Tibial nerve (tissue), 4 donors: ENCODE measurements around the gene IRX5. TPM values are rescaled to one million over a fixed set of nuclear protein-coding genes. Genes with fewer than 3 reads are reported as not detected.

Source experiments
- DNase-seq, 2 donors: peaks; one replicate each; pipeline ENCODE4 v3.0.0-alpha.2; 2019; ENCODE audit warnings: low spot score in 2 of 2
- H3K27ac ChIP-seq, 4 donors: fragments of 200-600 bp; sonication (generic) in 3 of 4; one replicate each; pipeline ENCODE4 v1.5.1; 2017 to 2019; ENCODE audit warnings: mild to moderate bottlenecking in 1 of 4
- H3K27me3 ChIP-seq, 2 donors: fragments of 200-600 bp; sonication (generic) in 1 of 2; one replicate each; pipeline versions ENCODE4 v1.5.1 to v1.6.0; 2017 to 2019
- H3K36me3 ChIP-seq, 3 donors: fragments of 200-600 bp; sonication (generic); one replicate each; pipeline ENCODE4 v1.5.1; 2018 to 2019
- H3K4me1 ChIP-seq, 4 donors: fragments of 200-600 bp; sonication (generic) in 3 of 4; one replicate each; pipeline ENCODE4 v1.5.1; 2017 to 2019
- H3K4me3 ChIP-seq, 4 donors: fragments of 200-600 bp; sonication (generic) in 3 of 4; one replicate each; pipeline ENCODE4 v1.5.1; 2017 to 2019; ENCODE audit warnings: mild to moderate bottlenecking in 1 of 4, moderate library complexity in 1 of 4
- H3K9me3 ChIP-seq, 4 donors: fragments of 200-600 bp; sonication (generic) in 3 of 4; one replicate each; pipeline ENCODE4 v1.5.1; 2017 to 2019
- CTCF ChIP-seq, 5 experiments: fragments of 200-600 bp in 3 of 5; fragments of 450-650 bp in 2 of 5; sonication (generic) in 3 of 5; IDR thresholded peaks; one replicate each; pipeline ENCODE4 v1.5.1; 2016 to 2019; ENCODE audit warnings: antibody characterized with exemption in 5 of 5, mild to moderate bottlenecking in 3 of 5, moderate library complexity in 2 of 5
- EP300 ChIP-seq, 2 donors: sonication (generic); formaldehyde crosslinking; IDR thresholded peaks; one replicate each; pipeline ENCODE4 v1.6.1; 2017; ENCODE audit warnings: antibody characterized with exemption in 2 of 2, mild to moderate bottlenecking in 1 of 2
- POLR2A ChIP-seq, 2 donors: fragments of 450-650 bp; IDR thresholded peaks; one replicate each; pipeline ENCODE4 v1.6.1; 2017; ENCODE audit warnings: antibody characterized with exemption in 2 of 2, mild to moderate bottlenecking in 2 of 2, moderate library complexity in 2 of 2
- WGBS, 2 donors: methylation state at CpG; one replicate each; pipeline ENCODE4 v1.1.5; 2018; 5-methylcytosine and 5-hydroxymethylcytosine counted together
- total RNA-seq, 4 donors: library from RNA; depleted of rRNA; stranded (reverse); fragments of >200 nt; gene quantifications; one replicate each; pipeline ENCODE4 v1.1.0, GENCODE V29; 2016

IRX5 gene
- total RNA-seq, 4 donors from 2014 or later = not detected

DNA sequence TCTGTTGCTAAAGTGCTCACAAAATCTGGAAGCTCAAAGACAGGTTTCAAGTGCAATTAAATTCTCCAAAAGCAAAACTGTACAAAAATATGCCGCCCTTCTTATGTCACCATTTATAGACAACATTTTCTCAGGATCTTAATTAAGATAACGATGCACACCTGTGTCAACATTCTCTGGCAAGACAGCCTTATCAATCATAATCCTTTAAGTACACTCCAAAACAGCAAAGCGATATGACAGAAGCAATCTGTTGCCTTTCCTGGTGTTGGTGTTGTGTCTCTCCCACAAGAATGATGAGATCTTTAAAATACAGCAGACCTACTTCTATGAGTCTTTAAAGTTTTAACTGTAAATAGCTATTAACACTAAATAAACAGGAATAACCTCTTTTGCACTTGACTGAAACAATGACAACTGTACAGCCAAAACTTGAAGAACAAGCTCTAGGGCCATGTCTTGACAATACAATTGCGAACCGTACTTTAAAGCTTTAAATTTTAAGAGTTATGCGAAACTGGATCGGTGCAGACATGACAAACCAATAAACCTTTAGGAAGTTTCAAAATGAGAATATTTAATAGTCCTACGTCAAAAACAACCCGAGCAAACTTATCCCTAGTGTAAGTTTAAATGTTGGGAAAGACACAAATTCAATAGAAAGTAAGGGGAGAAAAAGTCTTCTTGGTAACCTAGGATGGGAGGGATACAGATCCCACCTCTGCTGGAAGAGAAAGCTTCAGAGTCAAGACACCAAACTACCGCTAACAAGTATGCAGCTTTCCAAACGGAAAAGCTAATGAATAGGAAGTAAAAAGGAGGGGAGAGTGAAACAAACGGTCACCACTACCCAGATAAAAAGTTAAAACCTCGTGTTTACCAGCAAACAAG is 3.3 kb upstream of the IRX5 start:
- H3K27me3 ChIP-seq = peaks cover 7 to 77% of the 10 kb centered on the region in 2 donors

GRCh38 chr16:54928016-54928356 is 2.7 kb upstream of the IRX5 start:
- Histone ChIP-seq H3K27ac (no peak overlapping the region), H3K9me3 (no peaks in the 10 kb centered on the region), H3K4me3 (peak overlapping the region; percentile 16 to 72 (median 35)), H3K4me1 (peaks cover 0 to 47% (median 19%) of the 10 kb centered on the region in 4 donors), H3K27me3 (peaks cover 10 to 81% of the 10 kb centered on the region in 2 donors), H3K36me3 (no peaks in the 10 kb centered on the region)
- WGBS, 2 donors = 4 to 5% methylated on average over 13 of the region's 13 CpGs
- TF ChIP-seq EP300 (IDR thresholded peaks at IDR 0.05) (no peak), CTCF (IDR thresholded peaks at IDR 0.05) (no peak), POLR2A (IDR thresholded peaks at IDR 0.05) (no peak)
- DNase-seq = no peak

More for the DNA sequence above, 3.3 kb upstream of the IRX5 start:
- Histone ChIP-seq H3K4me3 (peak overlapping the region in 3 of 4 donors; percentile 16 to 72 (median 30)), H3K9me3 (no peaks in the 10 kb centered on the region), H3K27ac (no peak overlapping the region), H3K36me3 (no peaks in the 10 kb centered on the region), H3K4me1 (peaks cover 0 to 41% (median 17%) of the 10 kb centered on the region in 4 donors)
- 33 to 36% methylated on average over 13 of the region's 13 CpGs for WGBS, 2 donors
- TF ChIP-seq CTCF (IDR thresholded peaks at IDR 0.05) = no peak
- no peak for TF ChIP-seq POLR2A (IDR thresholded peaks at IDR 0.05)
- TF ChIP-seq EP300 (IDR thresholded peaks at IDR 0.05) = no peak
- no peak for DNase-seq

DNA sequence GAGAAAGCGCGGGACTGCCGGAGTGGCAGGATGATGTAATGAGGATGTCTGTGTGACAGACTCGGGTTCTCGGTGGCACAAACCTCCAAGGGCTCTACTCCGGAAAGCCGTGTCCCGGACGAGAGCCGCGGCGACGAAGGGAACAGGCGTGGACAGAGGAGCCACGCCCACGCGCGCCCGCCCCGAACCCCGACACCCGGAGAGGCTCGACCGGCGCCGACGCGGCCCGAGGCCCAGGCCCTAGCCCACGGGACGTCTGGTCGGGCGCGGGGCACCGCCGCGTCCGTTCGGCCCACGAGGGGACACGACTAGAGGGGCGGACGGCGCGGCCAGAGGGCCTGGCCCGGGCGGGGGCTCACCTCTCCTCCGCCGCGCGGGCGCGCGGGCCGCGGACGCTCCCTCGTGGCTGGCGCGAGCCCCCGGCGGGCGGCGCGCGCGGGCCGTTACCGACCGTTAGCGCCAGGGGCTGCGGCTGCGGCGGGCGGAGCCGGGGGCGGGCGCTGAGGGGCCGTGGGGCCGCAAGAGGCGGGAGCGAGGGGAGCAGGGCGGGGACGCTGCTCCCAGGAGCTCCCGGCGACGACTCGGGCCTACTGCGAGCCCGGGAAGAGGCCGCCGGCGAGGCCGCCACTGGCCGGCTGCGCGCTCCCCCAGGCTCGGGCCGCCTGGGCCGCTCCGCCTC is 2.1 kb upstream of the IRX5 start:
- no peaks in the 10 kb centered on the region for H3K9me3 ChIP-seq
- no peaks in the 10 kb centered on the region for H3K36me3 ChIP-seq
- H3K27ac ChIP-seq = peak overlapping the region in 1 of 4 donors; percentile 64
- H3K4me1 ChIP-seq = peaks cover 0 to 52% (median 19%) of the 10 kb centered on the region in 4 donors
- 1 to 2% methylated on average over 29 to 42 of the region's 101 CpGs for WGBS, 2 donors
- H3K4me3 ChIP-seq = peak overlapping the region; percentile 16 to 72 (median 43)
- H3K27me3 ChIP-seq = peaks cover 10 to 80% of the 10 kb centered on the region in 2 donors
- TF ChIP-seq CTCF (IDR thresholded peaks at IDR 0.05) (peak in 3 of 5 experiments; percentile 11 to 53 (median 43)), POLR2A (IDR thresholded peaks at IDR 0.05) (no peak)
- DNase-seq = no peak

GRCh38 chr16:54929090-54930004 is 1.3 kb upstream of the IRX5 start:
- TF ChIP-seq CTCF (IDR thresholded peaks at IDR 0.05) = no peak
- peak in 1 of 2 donors; percentile 21 for TF ChIP-seq EP300 (IDR thresholded peaks at IDR 0.05)
- Histone ChIP-seq H3K4me1 (peaks cover 0 to 52% (median 19%) of the 10 kb centered on the region in 4 donors), H3K9me3 (no peaks in the 10 kb centered on the region), H3K36me3 (no peaks in the 10 kb centered on the region), H3K4me3 (peak overlapping the region; percentile 40 to 72 (median 44)), H3K27me3 (peaks cover 10 to 83% of the 10 kb centered on the region in 2 donors), H3K27ac (peak overlapping the region in 2 of 4 donors; percentile 29 to 64)
- DNase-seq = peak; percentile 95 to 97
- 1 to 2% methylated on average over 53 to 57 of the region's 73 CpGs for WGBS, 2 donors
